ENCODE measurements around the gene CSNK2A1.

DNA sequence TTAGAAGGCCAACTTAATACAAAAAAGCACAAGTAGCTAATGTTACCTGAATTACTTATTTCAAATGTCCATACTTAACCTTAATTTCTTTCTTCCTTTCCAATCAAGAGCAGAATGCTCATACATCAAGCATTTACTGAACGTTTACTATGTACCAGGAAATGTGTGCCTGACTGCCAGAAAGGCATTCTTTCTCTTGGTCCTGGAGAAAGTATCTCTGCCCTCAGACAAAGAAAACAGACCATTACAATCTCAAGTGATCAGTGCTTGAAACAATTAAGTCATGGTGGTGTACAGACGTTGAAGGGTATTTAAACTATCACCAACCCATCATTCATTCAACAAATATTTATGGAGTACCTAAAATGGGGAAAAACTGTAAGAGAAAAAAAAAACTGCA lies 26.4 kb downstream of the CSNK2A1 start:
- TF ChIP-seq, protein P1, sequence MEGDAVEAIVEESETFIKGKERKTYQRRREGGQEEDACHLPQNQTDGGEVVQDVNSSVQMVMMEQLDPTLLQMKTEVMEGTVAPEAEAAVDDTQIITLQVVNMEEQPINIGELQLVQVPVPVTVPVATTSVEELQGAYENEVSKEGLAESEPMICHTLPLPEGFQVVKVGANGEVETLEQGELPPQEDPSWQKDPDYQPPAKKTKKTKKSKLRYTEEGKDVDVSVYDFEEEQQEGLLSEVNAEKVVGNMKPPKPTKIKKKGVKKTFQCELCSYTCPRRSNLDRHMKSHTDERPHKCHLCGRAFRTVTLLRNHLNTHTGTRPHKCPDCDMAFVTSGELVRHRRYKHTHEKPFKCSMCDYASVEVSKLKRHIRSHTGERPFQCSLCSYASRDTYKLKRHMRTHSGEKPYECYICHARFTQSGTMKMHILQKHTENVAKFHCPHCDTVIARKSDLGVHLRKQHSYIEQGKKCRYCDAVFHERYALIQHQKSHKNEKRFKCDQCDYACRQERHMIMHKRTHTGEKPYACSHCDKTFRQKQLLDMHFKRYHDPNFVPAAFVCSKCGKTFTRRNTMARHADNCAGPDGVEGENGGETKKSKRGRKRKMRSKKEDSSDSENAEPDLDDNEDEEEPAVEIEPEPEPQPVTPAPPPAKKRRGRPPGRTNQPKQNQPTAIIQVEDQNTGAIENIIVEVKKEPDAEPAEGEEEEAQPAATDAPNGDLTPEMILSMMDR (IDR thresholded peaks at IDR 0.05): no peak
- no peak for TF ChIP-seq POLR2A (IDR thresholded peaks at IDR 0.05)

All from adrenal gland (tissue), 5 donors.